GM12891 (cell line): Measurements from ENCODE around the gene KCNIP4.

Source experiments
- PAX5 ChIP-seq: IDR thresholded peaks from 2 replicates; pipeline ENCODE4 v1.6.1; 2011; ENCODE audit warnings: low read length, moderate library complexity, mild to moderate bottlenecking; ENCODE audit not compliant: insufficient read depth, severe bottlenecking
- POLR2A ChIP-seq: IDR thresholded peaks from 2 replicates; pipeline ENCODE4 v1.6.1; 2011; ENCODE audit warnings: low read depth, low read length, control low read depth
- POLR2AphosphoS5 ChIP-seq: IDR thresholded peaks from 2 replicates; pipeline ENCODE4 v1.6.1; 2011; ENCODE audit warnings: low read depth, low read length, control low read depth
- POU2F2 ChIP-seq: IDR thresholded peaks from 2 replicates; pipeline ENCODE4 v1.6.1; 2011; ENCODE audit warnings: low read depth, mild to moderate bottlenecking, control low read depth, low read length, moderate library complexity
- SPI1 ChIP-seq: IDR thresholded peaks from 2 replicates; pipeline ENCODE4 v1.6.1; 2011; ENCODE audit warnings: low read depth, low read length, control low read depth
- TAF1 ChIP-seq: IDR thresholded peaks from 2 replicates; pipeline ENCODE4 v1.6.1; 2011; ENCODE audit warnings: low read depth, low read length, control low read depth

DNA sequence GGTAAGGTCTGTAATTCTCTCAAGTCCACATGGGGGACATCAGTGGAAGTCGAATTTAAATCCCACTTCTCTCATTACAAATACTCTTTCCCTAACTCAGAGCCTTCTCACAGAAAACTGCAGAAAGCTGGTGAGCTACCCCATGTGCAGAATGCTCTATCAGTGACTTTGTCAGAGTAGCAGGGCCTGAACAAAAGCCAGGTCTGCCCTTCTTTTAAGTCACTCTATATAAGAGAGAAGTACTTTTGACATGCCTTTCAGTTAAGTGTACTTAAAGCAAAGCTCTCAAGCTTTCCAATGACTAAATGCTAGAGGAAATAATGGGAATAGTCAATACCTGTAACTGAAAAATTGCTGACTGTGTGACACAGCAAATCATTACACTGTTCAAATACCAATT, 323.1 kb downstream of the KCNIP4 start:
- TF ChIP-seq POLR2A (no peak), POLR2AphosphoS5 (no peak), POU2F2 (no peak), TAF1 (no peak), SPI1 (no peak), PAX5 (no peak)
